ENCODE data around the gene HS3ST3A1. TPM values are rescaled to one million over a fixed set of nuclear protein-coding genes. Genes with fewer than 3 reads are reported as not detected.

Gene HS3ST3A1
- total and polyA plus RNA-seq, 4 donors = 0.18 to 8.0 (median 5.6) TPM

- ATAC-seq (ENCODE audit: insufficient read depth, low FRiP score) = no peak
These were observed 11.3 kb downstream of the HS3ST3A1 start for GRCh38 chr17:13590441-13590840.

GRCh38 chr17:13589658-13590057 lies 12.1 kb downstream of the HS3ST3A1 start:
- Histone ChIP-seq H3K4me3 (no peak overlapping the region), H3K27ac (ENCODE audit: low read depth in 1 of 2, low read length in 1 of 2) (no peak overlapping the region), H3K9me3 (ENCODE audit: control insufficient read depth in 4 of 4, insufficient read depth in 3 of 4, low read length in 3 of 4) (no peaks in the 10 kb centered on the region), H3K36me3 (ENCODE audit: control insufficient read depth in 4 of 4, insufficient read depth in 4 of 4, low read length in 4 of 4) (no peaks in the 10 kb centered on the region), H3K27me3 (ENCODE audit: control insufficient read depth in 3 of 3, insufficient read depth in 3 of 3, low read length in 2 of 3) (no peaks in the 10 kb centered on the region), H3K4me1 (ENCODE audit: control insufficient read depth in 5 of 5, insufficient read depth in 5 of 5, low read length in 5 of 5) (peaks cover 0 to 42% (median 0%) of the 10 kb centered on the region in 5 donors), H3K9ac (ENCODE audit: insufficient read depth in 1 of 2, low read length in 2 of 2) (no peak overlapping the region)
- WGBS, 2 donors = 38 to 47% methylated on average over 6 of the region's 6 CpGs
- no peak for TF ChIP-seq CTCF (IDR thresholded peaks at IDR 0.05; ENCODE audit: control extremely low read depth, extremely low read depth)
- DNase-seq = no peak
- no peak for ATAC-seq (ENCODE audit: insufficient read depth, low FRiP score)

More at GRCh38 chr17:13590441-13590840, 11.3 kb downstream of the HS3ST3A1 start:
- no peak for TF ChIP-seq CTCF (IDR thresholded peaks at IDR 0.05; ENCODE audit: control extremely low read depth, extremely low read depth)
- 69 to 78% methylated on average over 1 of the region's 1 CpG for WGBS, 2 donors
- no peak overlapping the region for H3K9ac ChIP-seq (ENCODE audit: insufficient read depth in 1 of 2, low read length in 2 of 2)
- H3K4me3 ChIP-seq = no peak overlapping the region
- H3K4me1 ChIP-seq (ENCODE audit: control insufficient read depth in 5 of 5, insufficient read depth in 5 of 5, low read length in 5 of 5) = peaks cover 0 to 49% (median 0%) of the 10 kb centered on the region in 5 donors
- H3K27me3 ChIP-seq (ENCODE audit: control insufficient read depth in 3 of 3, insufficient read depth in 3 of 3, low read length in 2 of 3) = no peaks in the 10 kb centered on the region
- no peak overlapping the region for H3K27ac ChIP-seq (ENCODE audit: low read depth in 1 of 2, low read length in 1 of 2)
- no peaks in the 10 kb centered on the region for H3K9me3 ChIP-seq (ENCODE audit: control insufficient read depth in 4 of 4, insufficient read depth in 3 of 4, low read length in 3 of 4)
- no peaks in the 10 kb centered on the region for H3K36me3 ChIP-seq (ENCODE audit: control insufficient read depth in 4 of 4, insufficient read depth in 4 of 4, low read length in 4 of 4)
- DNase-seq = no peak

GRCh38 chr17:13587487-13588338 lies 14.0 kb downstream of the HS3ST3A1 start:
- no peak for DNase-seq
- Histone ChIP-seq H3K9me3 (ENCODE audit: control insufficient read depth in 4 of 4, insufficient read depth in 3 of 4, low read length in 3 of 4) (no peaks in the 10 kb centered on the region), H3K4me1 (ENCODE audit: control insufficient read depth in 5 of 5, insufficient read depth in 5 of 5, low read length in 5 of 5) (peaks cover 0 to 35% (median 0%) of the 10 kb centered on the region in 5 donors), H3K4me3 (no peak overlapping the region), H3K36me3 (ENCODE audit: control insufficient read depth in 4 of 4, insufficient read depth in 4 of 4, low read length in 4 of 4) (no peaks in the 10 kb centered on the region), H3K9ac (ENCODE audit: insufficient read depth in 1 of 2, low read length in 2 of 2) (no peak overlapping the region), H3K27me3 (ENCODE audit: control insufficient read depth in 3 of 3, insufficient read depth in 3 of 3, low read length in 2 of 3) (no peaks in the 10 kb centered on the region), H3K27ac (ENCODE audit: low read depth in 1 of 2, low read length in 1 of 2) (no peak overlapping the region)
- no peak for ATAC-seq (ENCODE audit: insufficient read depth, low FRiP score)
- 90 to 91% methylated on average over 4 of the region's 4 CpGs for WGBS, 2 donors
- no peak for TF ChIP-seq CTCF (IDR thresholded peaks at IDR 0.05; ENCODE audit: control extremely low read depth, extremely low read depth)

All from lung (tissue), 12 donors.